ENCODE measurements around the gene CCDC85C. TPM values are rescaled to one million over a fixed set of nuclear protein-coding genes. Genes with fewer than 3 reads are reported as not detected.

Gene CCDC85C
- total and polyA plus RNA-seq, 2 experiments from 2014 or later: 4.5 to 24.9 TPM

GRCh38 chr14:99512110-99512449 lies 91.9 kb downstream of the CCDC85C start:
- peaks cover 8% of the 10 kb centered on the region; the same call in 1 of the 2 replicates for H3K36me3 ChIP-seq (ENCODE audit: insufficient read depth)
- Mint-ChIP-seq H3K27me3 (ENCODE audit: insufficient read depth, low read depth, poor library complexity) (peaks cover 9% of the 10 kb centered on the region), H3K9me3 (no peaks in the 10 kb centered on the region), H3K36me3 (ENCODE audit: low read depth) (peaks cover 32% of the 10 kb centered on the region), H3K4me1 (peaks cover 17% of the 10 kb centered on the region), H3K4me3 (no peak overlapping the region), H3K27ac (no peak overlapping the region)
- H3K79me2 ChIP-seq (replicated peaks; ENCODE audit: insufficient read depth): no peaks in the 10 kb centered on the region
- no peaks in the 10 kb centered on the region; the same call in 1 of the 2 replicates for H4K20me1 ChIP-seq (replicated peaks; ENCODE audit: insufficient read depth)
- no peak overlapping the region for H3K4me3 ChIP-seq
- H3K9me2 ChIP-seq (ENCODE audit: insufficient read depth): no peaks in the 10 kb centered on the region
- no peaks in the 10 kb centered on the region for H3K27me3 ChIP-seq (ENCODE audit: insufficient read depth)
- no peak for DNase-seq (ENCODE audit: low spot score)
- ATAC-seq: no peak
- no peak overlapping the region for H3K27ac ChIP-seq (ENCODE audit: low read depth)
- no peak for TF ChIP-seq ETS1 (IDR thresholded peaks at IDR 0.05)
- no peak for TF ChIP-seq CREB1 (CRISPR knock-in tag; IDR thresholded peaks at IDR 0.05; ENCODE audit: low read depth)
- TF ChIP-seq EZH2phosphoT487 (IDR thresholded peaks at IDR 0.05; ENCODE audit: unreplicated experiment): no peak
- no peak for TF ChIP-seq ZNF462 (CRISPR knock-in tag; IDR thresholded peaks at IDR 0.05)
- no peak for TF ChIP-seq ZNF331 (CRISPR knock-in tag; IDR thresholded peaks at IDR 0.05; ENCODE audit: low read depth)
- TF ChIP-seq STAT1 (IDR thresholded peaks at IDR 0.05; ENCODE audit: unreplicated experiment): no peak
- TF ChIP-seq, protein P1, sequence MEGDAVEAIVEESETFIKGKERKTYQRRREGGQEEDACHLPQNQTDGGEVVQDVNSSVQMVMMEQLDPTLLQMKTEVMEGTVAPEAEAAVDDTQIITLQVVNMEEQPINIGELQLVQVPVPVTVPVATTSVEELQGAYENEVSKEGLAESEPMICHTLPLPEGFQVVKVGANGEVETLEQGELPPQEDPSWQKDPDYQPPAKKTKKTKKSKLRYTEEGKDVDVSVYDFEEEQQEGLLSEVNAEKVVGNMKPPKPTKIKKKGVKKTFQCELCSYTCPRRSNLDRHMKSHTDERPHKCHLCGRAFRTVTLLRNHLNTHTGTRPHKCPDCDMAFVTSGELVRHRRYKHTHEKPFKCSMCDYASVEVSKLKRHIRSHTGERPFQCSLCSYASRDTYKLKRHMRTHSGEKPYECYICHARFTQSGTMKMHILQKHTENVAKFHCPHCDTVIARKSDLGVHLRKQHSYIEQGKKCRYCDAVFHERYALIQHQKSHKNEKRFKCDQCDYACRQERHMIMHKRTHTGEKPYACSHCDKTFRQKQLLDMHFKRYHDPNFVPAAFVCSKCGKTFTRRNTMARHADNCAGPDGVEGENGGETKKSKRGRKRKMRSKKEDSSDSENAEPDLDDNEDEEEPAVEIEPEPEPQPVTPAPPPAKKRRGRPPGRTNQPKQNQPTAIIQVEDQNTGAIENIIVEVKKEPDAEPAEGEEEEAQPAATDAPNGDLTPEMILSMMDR (conservative IDR thresholded peaks at IDR 0.05; ENCODE audit: low read depth in 2 of 2): no peak
- TF ChIP-seq EZH2 (IDR thresholded peaks at IDR 0.05; ENCODE audit: low read depth, unreplicated experiment): no peak
- TF ChIP-seq, protein P2, sequence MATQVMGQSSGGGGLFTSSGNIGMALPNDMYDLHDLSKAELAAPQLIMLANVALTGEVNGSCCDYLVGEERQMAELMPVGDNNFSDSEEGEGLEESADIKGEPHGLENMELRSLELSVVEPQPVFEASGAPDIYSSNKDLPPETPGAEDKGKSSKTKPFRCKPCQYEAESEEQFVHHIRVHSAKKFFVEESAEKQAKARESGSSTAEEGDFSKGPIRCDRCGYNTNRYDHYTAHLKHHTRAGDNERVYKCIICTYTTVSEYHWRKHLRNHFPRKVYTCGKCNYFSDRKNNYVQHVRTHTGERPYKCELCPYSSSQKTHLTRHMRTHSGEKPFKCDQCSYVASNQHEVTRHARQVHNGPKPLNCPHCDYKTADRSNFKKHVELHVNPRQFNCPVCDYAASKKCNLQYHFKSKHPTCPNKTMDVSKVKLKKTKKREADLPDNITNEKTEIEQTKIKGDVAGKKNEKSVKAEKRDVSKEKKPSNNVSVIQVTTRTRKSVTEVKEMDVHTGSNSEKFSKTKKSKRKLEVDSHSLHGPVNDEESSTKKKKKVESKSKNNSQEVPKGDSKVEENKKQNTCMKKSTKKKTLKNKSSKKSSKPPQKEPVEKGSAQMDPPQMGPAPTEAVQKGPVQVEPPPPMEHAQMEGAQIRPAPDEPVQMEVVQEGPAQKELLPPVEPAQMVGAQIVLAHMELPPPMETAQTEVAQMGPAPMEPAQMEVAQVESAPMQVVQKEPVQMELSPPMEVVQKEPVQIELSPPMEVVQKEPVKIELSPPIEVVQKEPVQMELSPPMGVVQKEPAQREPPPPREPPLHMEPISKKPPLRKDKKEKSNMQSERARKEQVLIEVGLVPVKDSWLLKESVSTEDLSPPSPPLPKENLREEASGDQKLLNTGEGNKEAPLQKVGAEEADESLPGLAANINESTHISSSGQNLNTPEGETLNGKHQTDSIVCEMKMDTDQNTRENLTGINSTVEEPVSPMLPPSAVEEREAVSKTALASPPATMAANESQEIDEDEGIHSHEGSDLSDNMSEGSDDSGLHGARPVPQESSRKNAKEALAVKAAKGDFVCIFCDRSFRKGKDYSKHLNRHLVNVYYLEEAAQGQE (IDR thresholded peaks at IDR 0.05; ENCODE audit: unreplicated experiment): no peak
- TF ChIP-seq ZNF114 (CRISPR knock-in tag; IDR thresholded peaks at IDR 0.05): no peak
- TF ChIP-seq POLR2AphosphoS5 (IDR thresholded peaks at IDR 0.05; ENCODE audit: low read depth): no peak
- TF ChIP-seq NANOG (IDR thresholded peaks at IDR 0.05; ENCODE audit: borderline replicate concordance): no peak
- no peak for TF ChIP-seq JUNB (IDR thresholded peaks at IDR 0.05; ENCODE audit: unreplicated experiment)
- peaks cover 7% of the 10 kb centered on the region; the same call in 1 of the 2 replicates for H3F3A ChIP-seq (replicated peaks; ENCODE audit: low read depth)
- H3K4me2 ChIP-seq: no peak overlapping the region
- H3K4me1 ChIP-seq (ENCODE audit: insufficient read depth): peaks cover 6% of the 10 kb centered on the region
- H2AFZ ChIP-seq: no peak overlapping the region
